Tibial artery (tissue), 4 donors: ENCODE measurements around the gene TNS3.

Source experiments
- DNase-seq, 2 donors: peaks; one replicate each; pipeline ENCODE4 v3.0.0-alpha.2; 2019
- H3K27ac ChIP-seq, 2 donors: fragments of 200-600 bp; sonication (generic) in 1 of 2; 1 replicate in 1 of 2; 2 replicates in 1 of 2; pipeline ENCODE4 v1.5.1; 2018 to 2019; ENCODE audit warnings: mild to moderate bottlenecking in 1 of 2
- H3K27me3 ChIP-seq, 2 donors: fragments of 200-600 bp; sonication (generic) in 1 of 2; one replicate each; pipeline versions ENCODE4 v1.5.1 to v1.6.0; 2016 to 2019
- H3K36me3 ChIP-seq, 3 donors: fragments of 200-600 bp; sonication (generic) in 2 of 3; one replicate each; pipeline ENCODE4 v1.5.1; 2016 to 2019; ENCODE audit warnings: mild to moderate bottlenecking in 2 of 3
- H3K4me1 ChIP-seq, 4 donors: fragments of 200-600 bp; sonication (generic) in 2 of 4; 1 replicate in 3 of 4; 2 replicates in 1 of 4; pipeline ENCODE4 v1.5.1; 2016 to 2019
- H3K4me3 ChIP-seq, 2 donors: fragments of 200-600 bp; sonication (generic) in 1 of 2; 1 replicate in 1 of 2; 2 replicates in 1 of 2; pipeline ENCODE4 v1.5.1; 2018 to 2019; ENCODE audit warnings: mild to moderate bottlenecking in 2 of 2
- H3K9me3 ChIP-seq, 3 donors: fragments of 200-600 bp; sonication (generic) in 1 of 3; one replicate each; pipeline ENCODE4 v1.5.1; 2016 to 2019
- CTCF ChIP-seq, 2 experiments: fragments of 200-600 bp in 1 of 2; fragments of 450-650 bp in 1 of 2; IDR thresholded peaks; one replicate each; pipeline ENCODE4 v1.5.1; 2017 to 2019; ENCODE audit warnings: antibody characterized with exemption in 2 of 2, mild to moderate bottlenecking in 1 of 2, moderate library complexity in 1 of 2
- intact Hi-C: fragments of 100-400 bp; cut with DNase I; formaldehyde crosslinking; loops from one replicate; pipeline ENCODE4 v1.15.0; 2023; ENCODE audit warnings: low total_unique reads

Gene TNS3

GRCh38 chr7:47529826-47530555, 51.9 kb downstream of the TNS3 start:
- TF ChIP-seq CTCF (IDR thresholded peaks at IDR 0.05), result no peak
- no peak for DNase-seq
- H3K27ac ChIP-seq, result no peak overlapping the region
- intact Hi-C loops, result no loop called here
- H3K4me1 ChIP-seq, result peaks cover 0 to 1% (median 0%) of the 10 kb centered on the region in 4 donors
- H3K9me3 ChIP-seq, result no peaks in the 10 kb centered on the region
- H3K4me3 ChIP-seq, result no peak overlapping the region
- H3K27me3 ChIP-seq, result no peaks in the 10 kb centered on the region
- peaks cover 17 to 33% (median 31%) of the 10 kb centered on the region in 3 donors for H3K36me3 ChIP-seq

GRCh38 chr7:47529405-47529804, 52.5 kb downstream of the TNS3 start:
- H3K36me3 ChIP-seq, result peaks cover 17 to 34% (median 33%) of the 10 kb centered on the region in 3 donors
- intact Hi-C loops, result no loop called here
- no peak for TF ChIP-seq CTCF (IDR thresholded peaks at IDR 0.05)
- no peaks in the 10 kb centered on the region for H3K27me3 ChIP-seq
- H3K4me3 ChIP-seq, result no peak overlapping the region
- H3K4me1 ChIP-seq, result no peaks in the 10 kb centered on the region
- no peak for DNase-seq
- no peaks in the 10 kb centered on the region for H3K9me3 ChIP-seq
- no peak overlapping the region for H3K27ac ChIP-seq

GRCh38 chr7:47528471-47528870, 53.4 kb downstream of the TNS3 start:
- intact Hi-C loops, result no loop called here
- Histone ChIP-seq H3K27ac (no peak overlapping the region), H3K27me3 (no peaks in the 10 kb centered on the region), H3K9me3 (no peaks in the 10 kb centered on the region), H3K4me3 (no peak overlapping the region), H3K36me3 (peaks cover 17 to 42% (median 33%) of the 10 kb centered on the region in 3 donors), H3K4me1 (no peaks in the 10 kb centered on the region)
- DNase-seq, result no peak
- TF ChIP-seq CTCF (IDR thresholded peaks at IDR 0.05), result no peak

- Histone ChIP-seq H3K36me3 (peaks cover 17 to 48% (median 33%) of the 10 kb centered on the region in 3 donors), H3K27me3 (no peaks in the 10 kb centered on the region), H3K9me3 (no peaks in the 10 kb centered on the region), H3K27ac (no peak overlapping the region), H3K4me1 (peaks cover 0 to 3% (median 2%) of the 10 kb centered on the region in 4 donors), H3K4me3 (no peak overlapping the region)
- DNase-seq, result no peak
- TF ChIP-seq CTCF (IDR thresholded peaks at IDR 0.05), result no peak
- intact Hi-C loops, result no loop called here
Measured at GRCh38 chr7:47526466-47526865, 55.4 kb downstream of the TNS3 start.

- H3K27me3 ChIP-seq, result no peaks in the 10 kb centered on the region
- peaks cover 0 to 16% (median 15%) of the 10 kb centered on the region in 4 donors for H3K4me1 ChIP-seq
- no peak for TF ChIP-seq CTCF (IDR thresholded peaks at IDR 0.05)
- H3K4me3 ChIP-seq, result no peak overlapping the region
- no peak for DNase-seq
- peaks cover 17 to 48% (median 33%) of the 10 kb centered on the region in 3 donors for H3K36me3 ChIP-seq
- intact Hi-C loops, result no loop called here
- no peaks in the 10 kb centered on the region for H3K9me3 ChIP-seq
- no peak overlapping the region for H3K27ac ChIP-seq
Measured at GRCh38 chr7:47525066-47525623, 56.8 kb downstream of the TNS3 start.
